Neural crest cell (in vitro differentiated cells): ENCODE data around the gene NIN. TPM values are rescaled to one million over a fixed set of nuclear protein-coding genes. Genes with fewer than 3 reads are reported as not detected.

Experiments
- DNase-seq: peaks from one replicate; pipeline ENCODE4 v3.0.0; 2021; ENCODE audit warnings: low read depth, mixed read lengths, low spot score
- H3K27ac Mint-ChIP-seq: one replicate; pipeline ENCODE4 v1.8.0; 2021; ENCODE audit warnings: mild to moderate bottlenecking, mixed read lengths; ENCODE audit not compliant: unreplicated experiment
- H3K27me3 Mint-ChIP-seq: 2 replicates; pipeline ENCODE4 v1.8.0; 2021; ENCODE audit warnings: low read depth, mild to moderate bottlenecking, mixed read lengths
- H3K36me3 Mint-ChIP-seq: 2 replicates; pipeline ENCODE4 v1.8.0; 2021; ENCODE audit warnings: low read depth, mild to moderate bottlenecking, mixed read lengths
- H3K4me1 Mint-ChIP-seq: 2 replicates; pipeline ENCODE4 v1.8.0; 2021; ENCODE audit warnings: mixed read lengths
- H3K4me3 Mint-ChIP-seq: one replicate; pipeline ENCODE4 v1.8.0; 2021; ENCODE audit warnings: mild to moderate bottlenecking, mixed read lengths
- H3K9me3 Mint-ChIP-seq: 2 replicates; pipeline ENCODE4 v1.8.0; 2021; ENCODE audit warnings: mixed read lengths
- CTCF ChIP-seq: fragments of 200-600 bp; sonication (generic); conservative IDR thresholded peaks from 2 replicates; pipeline ENCODE4 v1.5.0; 2021; ENCODE audit warnings: antibody characterized with exemption, mild to moderate bottlenecking
- total RNA-seq: library from RNA; stranded (reverse); gene quantifications from 2 replicates; pipeline ENCODE4 v1.2.1, GENCODE V29; 2021

Gene NIN
- total RNA-seq, 1 donor from 2014 or later = 94.9 TPM

DNA sequence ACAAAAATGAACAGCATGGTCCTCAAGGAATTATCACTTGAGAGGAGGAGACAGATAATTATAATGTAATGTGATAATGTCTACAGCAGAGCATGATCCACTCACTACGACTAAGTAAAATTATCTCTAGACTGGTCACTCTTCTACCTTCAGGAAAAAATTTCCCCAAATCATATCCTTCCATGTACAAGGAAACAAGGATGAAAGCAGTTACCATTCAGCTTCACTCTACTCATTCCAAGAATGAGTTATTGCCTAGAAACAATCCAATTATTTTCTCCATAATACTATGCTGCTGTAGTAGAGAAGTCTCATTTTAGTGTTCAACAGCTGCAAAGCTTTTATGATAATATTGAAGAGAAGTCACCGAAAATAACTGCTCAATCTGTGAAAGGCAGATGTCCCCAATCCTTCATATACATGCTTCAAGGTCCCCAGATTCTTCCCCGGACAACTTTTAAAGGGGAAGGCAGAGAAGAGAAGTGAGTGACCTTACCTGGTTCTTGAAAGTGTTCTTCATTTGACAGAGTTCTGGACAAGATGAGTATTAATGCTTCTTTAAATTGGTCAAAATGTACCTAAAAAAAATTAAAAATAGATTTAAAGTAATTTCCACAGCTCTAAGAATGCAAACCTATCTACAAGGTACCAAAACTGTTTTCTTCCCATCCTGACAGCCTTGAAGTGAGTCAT lies 24.6 kb downstream of the NIN start:
- no peak for TF ChIP-seq CTCF
- Mint-ChIP-seq H3K4me1 (peaks cover 3% of the 10 kb centered on the region), H3K9me3 (no peaks in the 10 kb centered on the region), H3K36me3 (peaks cover 9% of the 10 kb centered on the region), H3K27ac (no peak overlapping the region), H3K27me3 (no peaks in the 10 kb centered on the region), H3K4me3 (no peak overlapping the region)
- DNase-seq = no peak

GRCh38 chr14:50805396-50805795 lies 25.6 kb downstream of the NIN start:
- Mint-ChIP-seq H3K36me3 (peaks cover 9% of the 10 kb centered on the region), H3K27me3 (no peaks in the 10 kb centered on the region), H3K9me3 (no peaks in the 10 kb centered on the region), H3K27ac (no peak overlapping the region), H3K4me3 (no peak overlapping the region), H3K4me1 (peaks cover 3% of the 10 kb centered on the region)
- TF ChIP-seq CTCF = no peak
- DNase-seq = no peak

GRCh38 chr14:50804181-50804721 lies 26.7 kb downstream of the NIN start:
- no peak overlapping the region for H3K27ac Mint-ChIP-seq
- DNase-seq = no peak

GRCh38 chr14:50801706-50802105 lies 29.3 kb downstream of the NIN start:
- Mint-ChIP-seq H3K27ac (no peak overlapping the region), H3K27me3 (no peaks in the 10 kb centered on the region), H3K4me3 (no peak overlapping the region), H3K36me3 (peaks cover 16% of the 10 kb centered on the region), H3K9me3 (no peaks in the 10 kb centered on the region), H3K4me1 (peaks cover 17% of the 10 kb centered on the region)
- no peak for TF ChIP-seq CTCF
- DNase-seq = no peak

More at GRCh38 chr14:50804181-50804721, 26.7 kb downstream of the NIN start:
- Mint-ChIP-seq H3K9me3 (no peaks in the 10 kb centered on the region), H3K36me3 (peaks cover 11% of the 10 kb centered on the region), H3K4me1 (peaks cover 3% of the 10 kb centered on the region), H3K4me3 (no peak overlapping the region), H3K27me3 (no peaks in the 10 kb centered on the region)
- TF ChIP-seq CTCF = no peak

DNA sequence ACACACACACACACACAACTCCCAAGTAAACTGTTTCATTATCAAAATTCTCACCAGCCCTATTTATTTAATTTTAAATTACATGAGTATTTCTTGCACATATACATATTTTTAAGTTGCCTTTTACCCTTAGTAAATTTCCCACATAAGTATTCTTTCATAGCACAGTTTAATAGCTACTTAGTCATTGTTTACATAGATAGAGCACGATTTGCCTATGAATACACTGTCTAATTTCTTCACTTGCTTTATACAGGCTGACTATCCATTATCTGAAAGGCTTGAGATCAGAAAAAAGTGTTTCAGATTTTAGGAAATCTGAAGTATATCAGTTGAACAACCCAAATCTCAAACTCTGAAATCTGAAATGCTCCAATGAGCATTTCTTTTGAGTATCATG lies 30.9 kb downstream of the NIN start:
- no peak for DNase-seq
- no peak overlapping the region for H3K4me3 Mint-ChIP-seq
- H3K9me3 Mint-ChIP-seq = no peaks in the 10 kb centered on the region
- H3K4me1 Mint-ChIP-seq = peaks cover 25% of the 10 kb centered on the region
- no peak for TF ChIP-seq CTCF
- no peaks in the 10 kb centered on the region for H3K27me3 Mint-ChIP-seq
- peaks cover 10% of the 10 kb centered on the region for H3K36me3 Mint-ChIP-seq
- no peak overlapping the region for H3K27ac Mint-ChIP-seq
